ENCODE results near the gene MGA.
A peak's percentile ranks its signal among the peaks of the same experiment; 100 is the strongest.

Gene MGA

GRCh38 chr15:41650806-41651205 lies 9.4 kb upstream of the MGA start:
- no peaks in the 10 kb centered on the region for H3K36me3 ChIP-seq (replicated peaks)
- no peaks in the 10 kb centered on the region for H3K27me3 ChIP-seq (replicated peaks)
- no peak overlapping the region for H3K4me3 ChIP-seq (ENCODE audit: low read depth, low read length)
- TF ChIP-seq CTCF (IDR thresholded peaks at IDR 0.05; ENCODE audit: low read depth, low read length, missing control alignments) = no peak
- no peak for DNase-seq
- H3K27ac ChIP-seq = no peak overlapping the region
- in situ Hi-C loops (cut with HindIII; ENCODE audit: low pct_ligation_motif_present, low sequenced_read_pairs) = no loop called here

GRCh38 chr15:41651373-41651772 lies 8.8 kb upstream of the MGA start:
- in situ Hi-C loops (cut with HindIII; ENCODE audit: low pct_ligation_motif_present, low sequenced_read_pairs) = no loop called here
- H3K27ac ChIP-seq = no peak overlapping the region
- TF ChIP-seq CTCF (IDR thresholded peaks at IDR 0.05; ENCODE audit: low read depth, low read length, missing control alignments) = no peak

GRCh38 chr15:41653760-41654159 lies 6.4 kb upstream of the MGA start:
- no peaks in the 10 kb centered on the region for H3K27me3 ChIP-seq (replicated peaks)
- H3K36me3 ChIP-seq (replicated peaks) = no peaks in the 10 kb centered on the region
- in situ Hi-C loops (cut with HindIII; ENCODE audit: low pct_ligation_motif_present, low sequenced_read_pairs) = no loop called here
- no peak overlapping the region for H3K27ac ChIP-seq
- TF ChIP-seq CTCF (IDR thresholded peaks at IDR 0.05; ENCODE audit: low read depth, low read length, missing control alignments) = no peak
- DNase-seq = no peak
- no peak overlapping the region for H3K4me3 ChIP-seq (ENCODE audit: low read depth, low read length)

More at GRCh38 chr15:41651373-41651772, 8.8 kb upstream of the MGA start:
- no peak for DNase-seq
- no peaks in the 10 kb centered on the region for H3K36me3 ChIP-seq (replicated peaks)
- no peaks in the 10 kb centered on the region for H3K27me3 ChIP-seq (replicated peaks)
- no peak overlapping the region for H3K4me3 ChIP-seq (ENCODE audit: low read depth, low read length)

GRCh38 chr15:41655716-41656115 lies 4.5 kb upstream of the MGA start:
- DNase-seq = peak; percentile 5

GRCh38 chr15:41656188-41656587 lies 4.0 kb upstream of the MGA start:
- Histone ChIP-seq H3K36me3 (replicated peaks) (no peaks in the 10 kb centered on the region), H3K27ac (no peak overlapping the region), H3K27me3 (replicated peaks) (no peaks in the 10 kb centered on the region), H3K4me3 (ENCODE audit: low read depth, low read length) (no peak overlapping the region)
- no peak for DNase-seq
- in situ Hi-C loops (cut with HindIII; ENCODE audit: low pct_ligation_motif_present, low sequenced_read_pairs) = no loop called here
- TF ChIP-seq CTCF (IDR thresholded peaks at IDR 0.05; ENCODE audit: low read depth, low read length, missing control alignments) = no peak

More at GRCh38 chr15:41655716-41656115, 4.5 kb upstream of the MGA start:
- Histone ChIP-seq H3K4me3 (ENCODE audit: low read depth, low read length) (no peak overlapping the region), H3K36me3 (replicated peaks) (no peaks in the 10 kb centered on the region), H3K27ac (no peak overlapping the region), H3K27me3 (replicated peaks) (no peaks in the 10 kb centered on the region)
- in situ Hi-C loops (cut with HindIII; ENCODE audit: low pct_ligation_motif_present, low sequenced_read_pairs) = no loop called here
- no peak for TF ChIP-seq CTCF (IDR thresholded peaks at IDR 0.05; ENCODE audit: low read depth, low read length, missing control alignments)

- Histone ChIP-seq H3K27ac (no peak overlapping the region), H3K4me3 (ENCODE audit: low read depth, low read length) (no peak overlapping the region), H3K27me3 (replicated peaks) (no peaks in the 10 kb centered on the region), H3K36me3 (replicated peaks) (no peaks in the 10 kb centered on the region)
- TF ChIP-seq CTCF (IDR thresholded peaks at IDR 0.05; ENCODE audit: low read depth, low read length, missing control alignments) = no peak
- in situ Hi-C loops (cut with HindIII; ENCODE audit: low pct_ligation_motif_present, low sequenced_read_pairs) = no loop called here
- no peak for DNase-seq
Measured at GRCh38 chr15:41658689-41659088, 1.5 kb upstream of the MGA start.

Measured in brain microvascular endothelial cell (primary cell).